ENCODE measurements around the gene FOXB2. TPM values are rescaled to one million over a fixed set of nuclear protein-coding genes. Genes with fewer than 3 reads are reported as not detected.

FOXB2 gene
- total RNA-seq, 4 donors from 2014 or later: not detected

DNA sequence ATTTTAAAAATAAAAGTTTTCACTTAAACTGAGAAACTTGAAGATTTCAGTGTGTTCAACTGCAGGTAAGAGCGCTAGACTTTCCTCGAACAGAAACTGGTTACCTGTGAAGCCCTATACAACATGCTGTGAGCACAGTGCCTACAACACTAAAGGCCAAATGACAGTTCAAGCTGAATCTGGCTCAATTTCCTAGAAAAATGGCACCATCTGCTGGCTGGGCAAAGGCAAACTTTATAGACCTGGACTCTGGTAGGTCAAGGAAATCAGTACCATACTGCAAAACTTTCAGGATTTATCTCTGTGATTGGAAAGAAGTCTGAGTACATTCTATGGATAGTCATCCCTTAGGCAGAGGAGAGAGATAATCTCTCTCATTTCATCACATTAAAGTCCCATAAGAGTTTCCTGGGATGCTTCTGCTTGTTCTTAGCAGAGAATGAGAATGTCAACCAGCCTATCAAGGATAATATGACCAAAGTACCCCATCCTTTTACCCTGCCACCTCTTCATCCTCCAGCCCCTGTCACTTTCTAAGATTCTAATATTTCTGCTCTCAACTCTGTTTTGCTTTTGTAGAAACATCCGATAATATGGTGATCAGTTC lies 31.8 kb upstream of the FOXB2 start:
- intact Hi-C loops (cut with DNase I; ENCODE audit: low total_unique reads): no loop called here
- WGBS, 2 donors: 64 to 72% methylated on average over 3 of the region's 3 CpGs
- TF ChIP-seq POLR2A (IDR thresholded peaks at IDR 0.05): no peak
- TF ChIP-seq, protein P1, sequence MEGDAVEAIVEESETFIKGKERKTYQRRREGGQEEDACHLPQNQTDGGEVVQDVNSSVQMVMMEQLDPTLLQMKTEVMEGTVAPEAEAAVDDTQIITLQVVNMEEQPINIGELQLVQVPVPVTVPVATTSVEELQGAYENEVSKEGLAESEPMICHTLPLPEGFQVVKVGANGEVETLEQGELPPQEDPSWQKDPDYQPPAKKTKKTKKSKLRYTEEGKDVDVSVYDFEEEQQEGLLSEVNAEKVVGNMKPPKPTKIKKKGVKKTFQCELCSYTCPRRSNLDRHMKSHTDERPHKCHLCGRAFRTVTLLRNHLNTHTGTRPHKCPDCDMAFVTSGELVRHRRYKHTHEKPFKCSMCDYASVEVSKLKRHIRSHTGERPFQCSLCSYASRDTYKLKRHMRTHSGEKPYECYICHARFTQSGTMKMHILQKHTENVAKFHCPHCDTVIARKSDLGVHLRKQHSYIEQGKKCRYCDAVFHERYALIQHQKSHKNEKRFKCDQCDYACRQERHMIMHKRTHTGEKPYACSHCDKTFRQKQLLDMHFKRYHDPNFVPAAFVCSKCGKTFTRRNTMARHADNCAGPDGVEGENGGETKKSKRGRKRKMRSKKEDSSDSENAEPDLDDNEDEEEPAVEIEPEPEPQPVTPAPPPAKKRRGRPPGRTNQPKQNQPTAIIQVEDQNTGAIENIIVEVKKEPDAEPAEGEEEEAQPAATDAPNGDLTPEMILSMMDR (IDR thresholded peaks at IDR 0.05): no peak
- H3K4me3 ChIP-seq (ENCODE audit: low read depth, poor library complexity, severe bottlenecking): no peak overlapping the region
- no peak for DNase-seq (ENCODE audit: low spot score in 2 of 2)

DNA sequence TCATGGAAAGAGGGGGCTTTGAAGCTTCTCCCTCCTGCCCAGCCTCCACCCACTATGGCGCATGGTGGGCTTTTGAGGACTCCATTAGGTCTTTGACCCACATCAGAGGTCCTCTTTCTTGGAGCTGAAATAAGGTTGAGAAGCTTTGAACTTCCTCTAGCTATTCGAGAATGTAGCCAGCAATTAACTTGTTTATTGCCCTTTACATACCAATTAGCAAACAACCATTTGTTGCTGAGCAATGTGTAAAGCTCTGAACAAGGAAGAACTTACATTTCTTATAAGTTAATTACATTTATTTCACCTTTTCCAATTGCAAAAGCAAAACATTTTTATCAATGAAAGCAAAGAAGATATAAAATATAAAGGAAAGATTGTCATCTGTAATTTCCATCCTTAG lies 30.5 kb upstream of the FOXB2 start:
- TF ChIP-seq POLR2A (IDR thresholded peaks at IDR 0.05): no peak
- TF ChIP-seq, protein P1 (IDR thresholded peaks at IDR 0.05): no peak
- DNase-seq (ENCODE audit: low spot score in 2 of 2): no peak
- 18 to 26% methylated on average over 2 of the region's 2 CpGs for WGBS, 2 donors
- intact Hi-C loops (cut with DNase I; ENCODE audit: low total_unique reads): no loop called here
- no peak overlapping the region for H3K4me3 ChIP-seq (ENCODE audit: low read depth, poor library complexity, severe bottlenecking)

DNA sequence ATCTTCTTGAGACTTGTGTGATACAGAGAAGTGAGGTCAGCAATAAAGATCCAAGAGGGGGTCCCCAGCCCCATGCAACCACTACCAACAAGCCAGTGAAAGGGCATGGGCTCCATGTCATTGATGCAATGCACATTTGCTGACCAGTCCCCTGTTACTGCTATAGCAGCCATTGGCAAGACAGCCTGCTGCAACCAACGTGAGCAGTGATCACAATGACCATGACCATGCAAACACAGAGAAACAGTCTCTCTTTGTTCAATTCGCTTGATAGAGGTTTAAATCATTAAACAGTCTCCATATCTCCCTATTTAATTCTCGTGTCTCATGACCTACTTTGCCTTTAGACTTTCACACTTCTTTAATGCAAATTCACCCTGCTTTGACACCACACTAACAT lies 30.0 kb upstream of the FOXB2 start:
- TF ChIP-seq, protein P1 (IDR thresholded peaks at IDR 0.05): no peak
- no peak for TF ChIP-seq POLR2A (IDR thresholded peaks at IDR 0.05)
- 60 to 74% methylated on average over 3 of the region's 3 CpGs for WGBS, 2 donors
- no peak for DNase-seq (ENCODE audit: low spot score in 2 of 2)
- H3K4me3 ChIP-seq (ENCODE audit: low read depth, poor library complexity, severe bottlenecking): no peak overlapping the region
- intact Hi-C loops (cut with DNase I; ENCODE audit: low total_unique reads): no loop called here

DNA sequence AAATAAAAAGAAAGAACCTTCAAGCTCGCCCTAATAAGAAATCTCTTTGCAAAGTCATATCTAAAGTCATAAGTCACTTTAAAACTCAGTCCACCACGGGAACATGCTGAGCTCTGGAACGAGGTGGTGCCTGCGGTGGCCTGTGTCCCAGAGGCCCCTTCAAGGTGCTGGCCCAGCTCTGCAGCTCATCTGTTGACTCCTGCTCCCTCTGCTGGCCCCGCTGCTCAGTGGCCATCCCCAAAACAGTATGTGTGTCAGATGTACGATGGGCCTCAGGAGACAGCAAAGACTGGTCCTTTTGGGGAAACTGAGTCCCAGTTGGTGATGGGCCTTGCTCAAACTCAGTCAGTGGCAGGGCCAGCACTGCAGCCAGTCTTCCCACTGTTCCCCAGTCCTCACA lies 22.8 kb upstream of the FOXB2 start:
- DNase-seq (ENCODE audit: low spot score in 2 of 2): no peak
- no peak overlapping the region for H3K4me3 ChIP-seq (ENCODE audit: low read depth, poor library complexity, severe bottlenecking)
- intact Hi-C loops (cut with DNase I; ENCODE audit: low total_unique reads): no loop called here
- 15 to 26% methylated on average over 6 of the region's 6 CpGs for WGBS, 2 donors
- TF ChIP-seq, protein P1 (IDR thresholded peaks at IDR 0.05): no peak

DNA sequence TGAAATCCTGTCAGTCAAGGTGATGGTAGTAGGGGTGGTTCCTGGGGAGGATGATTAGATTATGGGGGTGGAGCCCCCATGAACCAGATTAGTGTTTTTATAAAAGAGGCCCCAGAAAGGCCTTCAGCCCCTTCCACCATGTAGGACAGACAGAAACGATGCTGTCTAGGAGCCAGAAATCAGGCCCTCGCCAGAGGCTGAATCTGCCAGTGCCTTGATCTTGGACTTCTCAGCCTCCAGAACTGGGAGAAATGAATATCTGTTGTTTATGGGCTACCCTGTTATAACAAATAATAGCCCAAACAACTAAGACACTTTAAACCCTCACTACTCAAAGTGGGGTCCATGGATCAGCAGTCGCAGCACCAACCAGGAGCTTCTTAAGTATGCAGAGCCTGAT lies 20.2 kb upstream of the FOXB2 start:
- TF ChIP-seq, protein P1 (IDR thresholded peaks at IDR 0.05): no peak
- intact Hi-C loops (cut with DNase I; ENCODE audit: low total_unique reads): no loop called here
- H3K4me3 ChIP-seq (ENCODE audit: low read depth, poor library complexity, severe bottlenecking): no peak overlapping the region
- no peak for DNase-seq (ENCODE audit: low spot score in 2 of 2)
- 80 to 87% methylated on average over 3 of the region's 3 CpGs for WGBS, 2 donors

DNA sequence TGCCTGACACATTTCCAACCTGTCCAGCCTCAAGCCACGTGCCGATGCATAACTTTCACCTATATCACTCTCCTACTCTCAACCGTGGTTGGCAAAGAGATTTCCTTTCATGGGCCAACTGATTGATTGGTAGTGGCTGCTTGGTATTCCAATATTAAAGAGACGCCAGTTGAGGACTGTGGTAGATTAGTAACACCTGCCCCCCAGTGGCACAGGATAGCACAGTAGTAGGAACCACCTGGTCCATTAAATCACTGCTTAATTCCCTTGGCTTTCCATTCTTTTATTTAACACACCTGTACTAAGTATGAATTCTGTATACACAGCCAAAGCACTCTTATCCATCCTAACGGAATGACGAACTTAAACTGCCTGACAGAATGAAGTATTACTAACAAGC lies 19.1 kb upstream of the FOXB2 start:
- no peak for DNase-seq (ENCODE audit: low spot score in 2 of 2)
- 67 to 76% methylated on average over 6 of the region's 6 CpGs for WGBS, 2 donors
- H3K4me3 ChIP-seq (ENCODE audit: low read depth, poor library complexity, severe bottlenecking): no peak overlapping the region
- TF ChIP-seq, protein P1 (IDR thresholded peaks at IDR 0.05): no peak
- TF ChIP-seq POLR2A (IDR thresholded peaks at IDR 0.05): no peak
- intact Hi-C loops (cut with DNase I; ENCODE audit: low total_unique reads): no loop called here
